ENCODE results near the gene DUSP10.

DNA sequence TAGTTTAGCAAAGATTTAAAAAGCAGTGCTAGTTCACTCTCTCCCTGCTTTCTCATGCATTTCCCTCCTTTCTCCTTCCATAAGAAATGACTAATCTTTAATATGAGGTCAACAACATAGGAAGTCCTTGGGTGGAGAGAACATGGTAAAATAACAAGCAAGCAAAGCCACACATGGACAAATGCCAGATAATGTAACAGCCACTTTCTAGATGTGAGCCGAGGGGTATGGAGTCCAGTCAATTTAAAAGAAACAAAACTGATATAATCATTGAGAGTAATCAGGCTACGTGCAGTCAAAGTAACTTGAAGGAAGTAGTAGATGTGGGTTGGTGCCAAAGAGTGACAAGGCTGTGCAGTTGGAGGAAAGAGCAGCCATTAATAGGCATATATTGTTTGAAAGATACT lies 69.6 kb downstream of the DUSP10 start:
- TF ChIP-seq, protein P1, sequence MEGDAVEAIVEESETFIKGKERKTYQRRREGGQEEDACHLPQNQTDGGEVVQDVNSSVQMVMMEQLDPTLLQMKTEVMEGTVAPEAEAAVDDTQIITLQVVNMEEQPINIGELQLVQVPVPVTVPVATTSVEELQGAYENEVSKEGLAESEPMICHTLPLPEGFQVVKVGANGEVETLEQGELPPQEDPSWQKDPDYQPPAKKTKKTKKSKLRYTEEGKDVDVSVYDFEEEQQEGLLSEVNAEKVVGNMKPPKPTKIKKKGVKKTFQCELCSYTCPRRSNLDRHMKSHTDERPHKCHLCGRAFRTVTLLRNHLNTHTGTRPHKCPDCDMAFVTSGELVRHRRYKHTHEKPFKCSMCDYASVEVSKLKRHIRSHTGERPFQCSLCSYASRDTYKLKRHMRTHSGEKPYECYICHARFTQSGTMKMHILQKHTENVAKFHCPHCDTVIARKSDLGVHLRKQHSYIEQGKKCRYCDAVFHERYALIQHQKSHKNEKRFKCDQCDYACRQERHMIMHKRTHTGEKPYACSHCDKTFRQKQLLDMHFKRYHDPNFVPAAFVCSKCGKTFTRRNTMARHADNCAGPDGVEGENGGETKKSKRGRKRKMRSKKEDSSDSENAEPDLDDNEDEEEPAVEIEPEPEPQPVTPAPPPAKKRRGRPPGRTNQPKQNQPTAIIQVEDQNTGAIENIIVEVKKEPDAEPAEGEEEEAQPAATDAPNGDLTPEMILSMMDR (IDR thresholded peaks at IDR 0.05) = no peak
- TF ChIP-seq POLR2AphosphoS5 (IDR thresholded peaks at IDR 0.05) = no peak

Data from prostate gland (tissue), 2 donors.